ENCODE data around the gene LNX1. TPM values are rescaled to one million over a fixed set of nuclear protein-coding genes. Genes with fewer than 3 reads are reported as not detected.

Gene LNX1
- total RNA-seq, 1 donor from 2014 or later = 13.0 TPM

GRCh38 chr4:53619431-53619830, 28.1 kb upstream of the LNX1 start:
- no peak for TF ChIP-seq CTCF (IDR thresholded peaks at IDR 0.05; ENCODE audit: unreplicated experiment)
- Mint-ChIP-seq H3K9me3 (peaks cover 4% of the 10 kb centered on the region), H3K27me3 (ENCODE audit: low read depth) (no peaks in the 10 kb centered on the region), H3K36me3 (no peaks in the 10 kb centered on the region), H3K4me3 (no peak overlapping the region), H3K4me1 (no peaks in the 10 kb centered on the region), H3K27ac (no peak overlapping the region)
- no peak for DNase-seq (ENCODE audit: low spot score in 2 of 2, unreplicated experiment in 2 of 2)

GRCh38 chr4:53618321-53618720, 27.0 kb upstream of the LNX1 start:
- no peak for TF ChIP-seq CTCF (IDR thresholded peaks at IDR 0.05; ENCODE audit: unreplicated experiment)
- Mint-ChIP-seq H3K4me1 (no peaks in the 10 kb centered on the region), H3K27me3 (ENCODE audit: low read depth) (no peaks in the 10 kb centered on the region), H3K36me3 (no peaks in the 10 kb centered on the region), H3K4me3 (no peak overlapping the region), H3K27ac (no peak overlapping the region), H3K9me3 (no peaks in the 10 kb centered on the region)
- DNase-seq (ENCODE audit: low spot score in 2 of 2, unreplicated experiment in 2 of 2) = no peak

GRCh38 chr4:53617101-53617680, 25.9 kb upstream of the LNX1 start:
- DNase-seq (ENCODE audit: low spot score in 2 of 2, unreplicated experiment in 2 of 2) = no peak
- Mint-ChIP-seq H3K4me1 (no peaks in the 10 kb centered on the region), H3K27ac (no peak overlapping the region), H3K36me3 (no peaks in the 10 kb centered on the region), H3K9me3 (no peaks in the 10 kb centered on the region), H3K4me3 (no peak overlapping the region), H3K27me3 (ENCODE audit: low read depth) (no peaks in the 10 kb centered on the region)
- TF ChIP-seq CTCF (IDR thresholded peaks at IDR 0.05; ENCODE audit: unreplicated experiment) = no peak

- no peak overlapping the region for H3K27ac Mint-ChIP-seq
- no peaks in the 10 kb centered on the region for H3K27me3 Mint-ChIP-seq (ENCODE audit: low read depth)
- H3K9me3 Mint-ChIP-seq = no peaks in the 10 kb centered on the region
- no peak overlapping the region for H3K4me3 Mint-ChIP-seq
- no peaks in the 10 kb centered on the region for H3K4me1 Mint-ChIP-seq
- TF ChIP-seq CTCF (IDR thresholded peaks at IDR 0.05; ENCODE audit: unreplicated experiment) = no peak
- H3K36me3 Mint-ChIP-seq = no peaks in the 10 kb centered on the region
- DNase-seq (ENCODE audit: low spot score in 2 of 2, unreplicated experiment in 2 of 2) = no peak
These were observed 24.9 kb upstream of the LNX1 start for GRCh38 chr4:53616219-53616618.

- TF ChIP-seq CTCF (IDR thresholded peaks at IDR 0.05; ENCODE audit: unreplicated experiment) = no peak
- H3K36me3 Mint-ChIP-seq = no peaks in the 10 kb centered on the region
These were observed 23.3 kb upstream of the LNX1 start for GRCh38 chr4:53614591-53614990.

GRCh38 chr4:53613428-53613827, 22.1 kb upstream of the LNX1 start:
- H3K36me3 Mint-ChIP-seq = no peaks in the 10 kb centered on the region
- DNase-seq (ENCODE audit: low spot score in 2 of 2, unreplicated experiment in 2 of 2) = no peak
- H3K9me3 Mint-ChIP-seq = peaks cover 7% of the 10 kb centered on the region
- H3K27ac Mint-ChIP-seq = no peak overlapping the region
- no peaks in the 10 kb centered on the region for H3K27me3 Mint-ChIP-seq (ENCODE audit: low read depth)
- no peaks in the 10 kb centered on the region for H3K4me1 Mint-ChIP-seq
- H3K4me3 Mint-ChIP-seq = no peak overlapping the region
- TF ChIP-seq CTCF (IDR thresholded peaks at IDR 0.05; ENCODE audit: unreplicated experiment) = no peak

More at GRCh38 chr4:53614591-53614990, 23.3 kb upstream of the LNX1 start:
- H3K9me3 Mint-ChIP-seq = no peaks in the 10 kb centered on the region
- no peaks in the 10 kb centered on the region for H3K4me1 Mint-ChIP-seq
- no peaks in the 10 kb centered on the region for H3K27me3 Mint-ChIP-seq (ENCODE audit: low read depth)
- H3K27ac Mint-ChIP-seq = no peak overlapping the region
- no peak overlapping the region for H3K4me3 Mint-ChIP-seq
- no peak for DNase-seq (ENCODE audit: low spot score in 2 of 2, unreplicated experiment in 2 of 2)

All from mesothelial cell of epicardium (in vitro differentiated cells).